Colonic mucosa (tissue), 4 donors: ENCODE measurements around the gene ACTR5. TPM values are rescaled to one million over a fixed set of nuclear protein-coding genes. Genes with fewer than 3 reads are reported as not detected.

Source experiments
- DNase-seq: peaks from one replicate; pipeline ENCODE4 v3.0.0-alpha.2; 2020
- H3K27ac ChIP-seq: fragments of 200-600 bp; one replicate; pipeline ENCODE4 v1.8.0; 2021
- H3K27me3 ChIP-seq: fragments of 200-600 bp; one replicate; pipeline ENCODE4 v1.8.0; 2021
- H3K36me3 ChIP-seq: fragments of 200-600 bp; one replicate; pipeline ENCODE4 v1.8.0; 2021
- H3K4me1 ChIP-seq: fragments of 200-600 bp; one replicate; pipeline ENCODE4 v1.8.0; 2021; ENCODE audit warnings: mild to moderate bottlenecking
- H3K4me3 ChIP-seq: fragments of 200-600 bp; one replicate; pipeline ENCODE4 v1.8.0; 2021
- H3K9ac ChIP-seq, 2 donors: one replicate each; pipeline ENCODE4 v1.7.0; 2013; ENCODE audit warnings: control low read depth in 2 of 2, low read depth in 2 of 2, low read length in 2 of 2
- H3K9me3 ChIP-seq: fragments of 200-600 bp; one replicate; pipeline ENCODE4 v1.8.0; 2021
- CTCF ChIP-seq: fragments of 200-600 bp; IDR thresholded peaks from one replicate; pipeline ENCODE4 v1.8.0; 2022; ENCODE audit warnings: antibody characterized with exemption, mild to moderate bottlenecking
- intact Hi-C: fragments of 100-400 bp; cut with DNase I; formaldehyde crosslinking; loops from one replicate; pipeline ENCODE4 v1.14.1; 2022
- total RNA-seq, 2 donors: library from RNA; stranded (reverse); fragmentation: NEBNext Ultra II Directional in 1 of 2; extraction: Animal tissue kit (Norgen Biotek cat#: 25700) in 1 of 2; gene quantifications; one replicate each; pipeline ENCODE4 v1.2.1, GENCODE V29; 2021
- donor health status: healthy.
- donor health status: DM: no; HTN: no; CAD: no.
- donor health status: DM: no; HTN: no; CAD: no.

The ACTR5 gene
- total RNA-seq, 2 donors from 2014 or later: 4.6 to 8.3 TPM

- H3K27ac ChIP-seq: no peak overlapping the region
- H3K4me1 ChIP-seq: no peaks in the 10 kb centered on the region
- no peak for TF ChIP-seq CTCF
- H3K9me3 ChIP-seq: no peaks in the 10 kb centered on the region
- no peaks in the 10 kb centered on the region for H3K36me3 ChIP-seq
- DNase-seq: no peak
- H3K27me3 ChIP-seq: no peaks in the 10 kb centered on the region
- intact Hi-C loops: no loop called here
- H3K9ac ChIP-seq: no peak overlapping the region
- no peak overlapping the region for H3K4me3 ChIP-seq
Measured at GRCh38 chr20:38798266-38798665, 50.0 kb downstream of the ACTR5 start.

GRCh38 chr20:38799203-38799602, 50.9 kb downstream of the ACTR5 start:
- no peaks in the 10 kb centered on the region for H3K9me3 ChIP-seq
- H3K4me3 ChIP-seq: no peak overlapping the region
- DNase-seq: no peak
- H3K4me1 ChIP-seq: no peaks in the 10 kb centered on the region
- intact Hi-C loops: no loop called here
- no peak for TF ChIP-seq CTCF
- H3K27ac ChIP-seq: no peak overlapping the region
- H3K27me3 ChIP-seq: no peaks in the 10 kb centered on the region
- H3K9ac ChIP-seq: no peak overlapping the region
- no peaks in the 10 kb centered on the region for H3K36me3 ChIP-seq

GRCh38 chr20:38800882-38801281, 52.6 kb downstream of the ACTR5 start:
- Histone ChIP-seq H3K9ac (no peak overlapping the region), H3K36me3 (no peaks in the 10 kb centered on the region), H3K4me1 (no peaks in the 10 kb centered on the region), H3K27ac (no peak overlapping the region), H3K27me3 (peaks cover 7% of the 10 kb centered on the region), H3K9me3 (no peaks in the 10 kb centered on the region), H3K4me3 (no peak overlapping the region)
- no peak for DNase-seq
- intact Hi-C loops: no loop called here
- no peak for TF ChIP-seq CTCF

GRCh38 chr20:38804221-38804620, 56.0 kb downstream of the ACTR5 start:
- H3K4me1 ChIP-seq: no peaks in the 10 kb centered on the region
- no peak for DNase-seq
- intact Hi-C loops: no loop called here
- peaks cover 30% of the 10 kb centered on the region for H3K27me3 ChIP-seq
- peak overlapping the region; percentile 45 for H3K27ac ChIP-seq
- no peaks in the 10 kb centered on the region for H3K36me3 ChIP-seq
- no peaks in the 10 kb centered on the region for H3K9me3 ChIP-seq
- no peak for TF ChIP-seq CTCF
- no peak overlapping the region for H3K9ac ChIP-seq
- H3K4me3 ChIP-seq: no peak overlapping the region

GRCh38 chr20:38804682-38805501, 56.6 kb downstream of the ACTR5 start:
- TF ChIP-seq CTCF: no peak
- Histone ChIP-seq H3K9me3 (no peaks in the 10 kb centered on the region), H3K4me1 (no peaks in the 10 kb centered on the region), H3K36me3 (no peaks in the 10 kb centered on the region), H3K4me3 (peak overlapping the region; percentile 50), H3K27me3 (peaks cover 30% of the 10 kb centered on the region), H3K27ac (peak overlapping the region; percentile 45), H3K9ac (peak overlapping the region; percentile 34 to 35)
- intact Hi-C loops: no loop called here
- peak; percentile 27 for DNase-seq
